NB4 (cell line): ENCODE results near the gene TRIM29.
"Not testable (repeated sequence)": the region's sequence is repeated elsewhere in the genome, so short reads cannot be mapped to it uniquely, and the experiment has no call there.

Experiments
- DNase-seq: peaks from one replicate; pipeline ENCODE4 v3.0.0; 2010; ENCODE audit warnings: low read depth
- H3K4me3 ChIP-seq: one replicate; pipeline ENCODE4 v1.5.1; 2011; ENCODE audit warnings: mild to moderate bottlenecking, low read depth, low read length, moderate library complexity
- MYC ChIP-seq: IDR thresholded peaks from 2 replicates; pipeline ENCODE4 v1.6.1; 2011; ENCODE audit warnings: low read depth, low read length
- POLR2A ChIP-seq: IDR thresholded peaks from 2 replicates; pipeline ENCODE4 v1.6.1; 2011; ENCODE audit warnings: mild to moderate bottlenecking; ENCODE audit not compliant: insufficient read length; ENCODE audit errors: extremely low read depth
- TF ChIP-seq, protein P1 (sequence below): IDR thresholded peaks from 2 replicates; pipeline ENCODE4 v1.6.1; 2011; ENCODE audit warnings: low read depth, low read length
- TF ChIP-seq, protein P2 (sequence below): IDR thresholded peaks from one replicate; pipeline ENCODE4 v1.5.1; 2012; ENCODE audit warnings: low read depth, low read length

TRIM29 gene

DNA sequence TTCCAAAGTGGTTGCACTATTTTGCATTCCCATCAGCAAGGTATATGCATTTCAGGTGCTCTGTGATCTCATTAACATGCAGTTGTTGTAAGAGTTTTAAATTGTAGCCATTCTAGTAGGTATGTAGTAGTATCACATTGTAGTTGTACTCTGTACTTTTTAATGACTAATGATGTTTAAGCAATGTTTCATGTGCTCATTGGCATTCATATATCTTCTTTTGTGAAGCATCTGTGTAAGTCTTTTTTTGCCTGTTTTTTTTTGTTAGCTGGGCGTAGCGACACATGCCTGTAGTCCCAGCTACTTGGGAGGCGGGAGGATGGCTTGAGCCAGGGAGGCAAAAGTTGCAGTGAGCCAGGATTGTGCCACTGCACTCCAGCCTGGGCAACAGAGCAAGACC, 11.3 kb upstream of the TRIM29 start:
- H3K4me3 ChIP-seq: no peak overlapping the region
- no peak for DNase-seq
- TF ChIP-seq POLR2A (no peak), MYC (no peak)
- TF ChIP-seq, protein P1, sequence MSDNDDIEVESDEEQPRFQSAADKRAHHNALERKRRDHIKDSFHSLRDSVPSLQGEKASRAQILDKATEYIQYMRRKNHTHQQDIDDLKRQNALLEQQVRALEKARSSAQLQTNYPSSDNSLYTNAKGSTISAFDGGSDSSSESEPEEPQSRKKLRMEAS: no peak
- TF ChIP-seq, protein P2, sequence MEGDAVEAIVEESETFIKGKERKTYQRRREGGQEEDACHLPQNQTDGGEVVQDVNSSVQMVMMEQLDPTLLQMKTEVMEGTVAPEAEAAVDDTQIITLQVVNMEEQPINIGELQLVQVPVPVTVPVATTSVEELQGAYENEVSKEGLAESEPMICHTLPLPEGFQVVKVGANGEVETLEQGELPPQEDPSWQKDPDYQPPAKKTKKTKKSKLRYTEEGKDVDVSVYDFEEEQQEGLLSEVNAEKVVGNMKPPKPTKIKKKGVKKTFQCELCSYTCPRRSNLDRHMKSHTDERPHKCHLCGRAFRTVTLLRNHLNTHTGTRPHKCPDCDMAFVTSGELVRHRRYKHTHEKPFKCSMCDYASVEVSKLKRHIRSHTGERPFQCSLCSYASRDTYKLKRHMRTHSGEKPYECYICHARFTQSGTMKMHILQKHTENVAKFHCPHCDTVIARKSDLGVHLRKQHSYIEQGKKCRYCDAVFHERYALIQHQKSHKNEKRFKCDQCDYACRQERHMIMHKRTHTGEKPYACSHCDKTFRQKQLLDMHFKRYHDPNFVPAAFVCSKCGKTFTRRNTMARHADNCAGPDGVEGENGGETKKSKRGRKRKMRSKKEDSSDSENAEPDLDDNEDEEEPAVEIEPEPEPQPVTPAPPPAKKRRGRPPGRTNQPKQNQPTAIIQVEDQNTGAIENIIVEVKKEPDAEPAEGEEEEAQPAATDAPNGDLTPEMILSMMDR: no peak

DNA sequence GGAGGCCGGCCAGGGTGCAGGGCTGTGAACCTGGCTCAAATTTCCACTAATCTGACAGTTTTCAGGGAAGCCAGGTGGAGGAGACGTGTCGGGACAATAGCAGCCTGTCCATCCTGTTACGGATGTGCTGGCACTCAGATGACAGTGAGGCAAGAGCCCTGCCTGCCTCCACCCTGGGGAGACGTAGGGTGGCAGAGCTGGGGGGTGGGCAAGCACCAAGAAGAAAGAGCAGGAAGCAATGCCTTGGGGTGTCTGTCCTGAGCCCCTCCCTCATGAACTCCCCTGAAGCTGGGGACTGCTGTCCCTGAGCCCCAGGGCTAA, 10.0 kb upstream of the TRIM29 start:
- TF ChIP-seq MYC: no peak
- TF ChIP-seq, protein P2: no peak
- no peak for TF ChIP-seq POLR2A
- TF ChIP-seq, protein P1: no peak
- no peak for DNase-seq
- no peak overlapping the region for H3K4me3 ChIP-seq

DNA sequence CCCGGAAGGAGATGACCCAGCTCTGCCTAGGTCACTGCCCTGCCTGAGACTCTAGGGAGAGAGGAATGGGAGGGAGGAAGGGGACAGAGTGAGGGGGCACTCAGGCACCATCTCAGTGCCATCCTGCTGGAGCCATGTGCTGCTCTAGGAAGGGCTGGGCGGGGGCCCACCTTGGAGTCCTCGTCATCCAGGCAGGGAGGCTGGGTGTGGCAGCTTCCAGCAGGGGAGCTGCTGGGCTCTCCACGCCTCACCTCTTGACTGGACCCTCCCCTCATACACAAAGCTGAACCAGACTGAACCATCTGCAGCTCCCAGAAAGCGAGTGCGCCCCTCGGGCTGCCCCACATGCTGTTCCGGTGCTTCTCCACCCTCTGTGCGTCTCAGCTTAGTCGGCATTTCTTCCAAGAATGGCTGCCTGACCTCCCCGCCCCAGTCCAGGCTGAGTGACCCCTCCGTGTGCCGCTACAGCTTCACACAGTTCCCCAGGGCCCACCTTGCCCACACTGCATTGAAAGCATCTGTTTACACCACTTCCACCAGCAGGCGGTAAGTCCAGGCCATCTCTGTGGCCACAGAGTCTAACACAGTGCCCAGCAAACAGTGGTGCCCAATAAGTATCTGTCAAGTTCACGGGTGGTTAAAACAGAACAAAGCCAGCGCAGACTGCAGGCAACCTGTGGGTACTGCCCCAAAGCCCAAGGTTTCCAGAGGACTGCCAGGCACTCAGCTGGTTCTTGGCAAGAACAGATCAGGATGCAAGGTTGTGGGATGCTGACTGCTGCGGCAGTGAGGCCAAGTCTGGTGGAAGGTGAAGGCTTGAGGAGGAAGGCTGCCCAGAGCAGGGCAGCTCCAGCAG, 9.4 kb upstream of the TRIM29 start:
- no peak overlapping the region for H3K4me3 ChIP-seq
- DNase-seq: no peak
- TF ChIP-seq MYC (no peak), POLR2A (no peak)
- TF ChIP-seq, protein P1: no peak
- TF ChIP-seq, protein P2: no peak

DNA sequence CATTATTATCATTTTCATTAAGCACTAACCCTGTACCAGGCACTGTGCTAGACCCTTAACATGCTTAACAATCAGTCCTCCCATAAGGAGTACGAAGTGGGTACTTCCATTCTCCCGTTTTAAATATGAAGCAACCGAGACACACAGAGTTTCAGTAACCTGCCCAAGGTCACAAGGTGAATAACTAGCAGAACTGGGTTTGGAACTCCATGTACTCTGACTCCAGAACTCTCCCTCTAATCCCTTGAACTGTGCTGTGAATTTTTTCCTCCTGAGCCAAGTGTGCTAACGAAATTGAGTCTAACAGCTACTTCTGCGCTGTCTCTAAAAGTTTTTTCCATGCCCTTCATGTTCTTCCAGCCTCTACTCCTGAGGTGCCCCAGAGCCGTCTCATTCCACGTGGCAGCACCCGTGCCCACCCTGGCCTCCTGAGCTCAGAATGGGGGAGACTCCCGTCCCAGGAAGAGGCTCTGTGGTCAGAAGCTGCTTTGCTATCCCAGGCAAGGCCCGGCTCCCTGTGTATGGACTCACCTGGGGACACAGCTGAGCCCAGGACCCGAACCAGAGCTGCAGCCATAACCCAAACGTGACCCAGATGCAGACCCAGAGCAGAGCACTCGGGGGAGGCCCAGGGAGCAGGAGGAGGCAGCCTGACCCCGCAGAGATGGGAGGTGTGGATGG, 8.6 kb upstream of the TRIM29 start:
- DNase-seq: no peak
- no peak overlapping the region for H3K4me3 ChIP-seq
- TF ChIP-seq, protein P1: no peak
- TF ChIP-seq MYC: no peak
- TF ChIP-seq, protein P2: no peak
- TF ChIP-seq POLR2A: no peak

DNA sequence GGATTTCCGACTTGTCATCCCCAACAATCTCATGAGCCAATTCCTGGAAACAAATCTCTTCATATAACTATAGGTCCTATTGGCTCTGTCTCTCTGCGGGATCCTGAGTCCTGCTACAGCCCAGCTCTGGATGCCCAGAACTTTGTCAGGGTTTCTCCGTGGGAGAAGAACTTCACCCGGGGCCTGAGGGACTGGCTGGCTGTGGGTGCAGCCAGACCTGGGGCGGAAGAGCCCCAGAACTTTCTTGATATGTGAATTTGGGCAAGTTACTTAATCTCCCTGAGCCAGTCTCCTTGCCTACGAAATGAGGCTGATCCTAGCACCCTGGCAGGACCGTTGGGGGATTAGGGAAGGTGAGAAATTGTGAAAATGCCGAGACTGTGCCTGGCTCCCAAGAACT, 6.6 kb upstream of the TRIM29 start:
- no peak overlapping the region for H3K4me3 ChIP-seq
- no peak for DNase-seq
- TF ChIP-seq, protein P2: no peak
- TF ChIP-seq, protein P1: no peak
- TF ChIP-seq POLR2A: no peak

DNA sequence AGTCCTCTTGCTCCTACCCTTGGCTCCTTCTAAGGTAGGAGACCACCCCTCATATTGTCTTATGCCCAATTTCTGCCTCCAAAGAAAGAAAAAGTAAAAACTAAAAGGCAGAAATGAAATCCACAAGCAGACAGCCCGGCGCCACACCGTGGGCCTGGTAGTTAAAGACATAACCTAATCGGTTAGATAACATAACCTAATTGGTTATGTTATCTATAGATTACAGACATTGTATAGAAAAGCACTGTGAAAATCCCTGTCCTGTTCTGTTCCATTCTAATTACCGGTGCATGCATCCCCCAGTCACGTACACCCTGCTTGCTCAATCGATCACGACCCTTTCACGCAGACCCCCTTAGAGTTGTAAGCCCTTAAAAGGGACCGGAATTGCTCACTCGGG, 5.6 kb upstream of the TRIM29 start:
- not testable (repeated sequence) for DNase-seq, H3K4me3 ChIP-seq
